ENCODE measurements around the gene KCNA3. TPM values are rescaled to one million over a fixed set of nuclear protein-coding genes. Genes with fewer than 3 reads are reported as not detected.

KCNA3 gene
- total and polyA plus RNA-seq, 2 of the 8 experiments (the other 6 are each of a cell fraction or from before 2014, with no cell fraction given), result 0.95 to 1.1 TPM

DNA sequence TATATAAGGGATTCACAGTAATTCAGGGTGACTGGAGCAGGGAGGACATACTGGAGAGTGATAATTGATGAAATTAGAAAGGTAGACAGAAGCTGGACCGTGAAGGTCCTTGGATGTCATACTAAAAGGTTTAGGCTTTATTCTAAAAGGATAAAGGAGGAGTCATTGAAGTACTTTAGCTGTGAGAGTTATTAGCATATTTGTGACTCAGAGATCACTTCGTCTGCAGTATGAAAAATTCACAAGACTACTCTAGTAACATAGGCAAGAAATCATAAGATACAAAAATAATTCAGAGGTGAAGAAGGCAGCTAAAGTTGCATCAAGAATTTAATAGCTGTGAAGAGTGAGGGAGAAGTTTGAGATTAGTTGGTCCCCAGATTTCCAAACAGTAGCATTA, 26.3 kb downstream of the KCNA3 start (continued):
- TF ChIP-seq, protein P1, sequence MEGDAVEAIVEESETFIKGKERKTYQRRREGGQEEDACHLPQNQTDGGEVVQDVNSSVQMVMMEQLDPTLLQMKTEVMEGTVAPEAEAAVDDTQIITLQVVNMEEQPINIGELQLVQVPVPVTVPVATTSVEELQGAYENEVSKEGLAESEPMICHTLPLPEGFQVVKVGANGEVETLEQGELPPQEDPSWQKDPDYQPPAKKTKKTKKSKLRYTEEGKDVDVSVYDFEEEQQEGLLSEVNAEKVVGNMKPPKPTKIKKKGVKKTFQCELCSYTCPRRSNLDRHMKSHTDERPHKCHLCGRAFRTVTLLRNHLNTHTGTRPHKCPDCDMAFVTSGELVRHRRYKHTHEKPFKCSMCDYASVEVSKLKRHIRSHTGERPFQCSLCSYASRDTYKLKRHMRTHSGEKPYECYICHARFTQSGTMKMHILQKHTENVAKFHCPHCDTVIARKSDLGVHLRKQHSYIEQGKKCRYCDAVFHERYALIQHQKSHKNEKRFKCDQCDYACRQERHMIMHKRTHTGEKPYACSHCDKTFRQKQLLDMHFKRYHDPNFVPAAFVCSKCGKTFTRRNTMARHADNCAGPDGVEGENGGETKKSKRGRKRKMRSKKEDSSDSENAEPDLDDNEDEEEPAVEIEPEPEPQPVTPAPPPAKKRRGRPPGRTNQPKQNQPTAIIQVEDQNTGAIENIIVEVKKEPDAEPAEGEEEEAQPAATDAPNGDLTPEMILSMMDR (IDR thresholded peaks at IDR 0.05; ENCODE audit: control extremely low read depth in 1 of 3, insufficient read depth in 1 of 3, low read depth in 1 of 3, low read length in 3 of 3), result no peak
- TF ChIP-seq ASH2L (IDR thresholded peaks at IDR 0.05; ENCODE audit: low read length), result no peak
- TF ChIP-seq SRF (IDR thresholded peaks at IDR 0.05; ENCODE audit: low read depth, low read length), result no peak
